IgD-negative memory B cell (primary cell): ENCODE measurements around the gene TGFB2. TPM values are rescaled to one million over a fixed set of nuclear protein-coding genes. Genes with fewer than 3 reads are reported as not detected.
A peak's percentile ranks its signal among the peaks of the same experiment; 100 is the strongest.

ENCODE experiments used
- H3K27ac Mint-ChIP-seq, 3 donors: one replicate each; pipeline ENCODE4 v1.8.0; 2020 to 2022; ENCODE audit warnings: mild to moderate bottlenecking in 3 of 3, mixed read lengths in 3 of 3, moderate library complexity in 1 of 3
- H3K27me3 Mint-ChIP-seq: one replicate; pipeline ENCODE4 v1.8.0; 2021; ENCODE audit warnings: mixed read lengths
- H3K36me3 Mint-ChIP-seq: one replicate; pipeline ENCODE4 v1.8.0; 2020; ENCODE audit warnings: mild to moderate bottlenecking, mixed read lengths
- H3K4me1 Mint-ChIP-seq, 3 donors: one replicate each; pipeline ENCODE4 v1.8.0; 2020 to 2022; ENCODE audit warnings: mixed read lengths in 3 of 3, mild to moderate bottlenecking in 1 of 3
- H3K4me3 Mint-ChIP-seq, 4 donors: one replicate each; pipeline ENCODE4 v1.8.0; 2020 to 2022; ENCODE audit warnings: mild to moderate bottlenecking in 4 of 4, mixed read lengths in 4 of 4, moderate library complexity in 3 of 4
- H3K9me3 Mint-ChIP-seq, 3 donors: one replicate each; pipeline ENCODE4 v1.8.0; 2020 to 2021; ENCODE audit warnings: mixed read lengths in 3 of 3, mild to moderate bottlenecking in 1 of 3
- polyA plus RNA-seq: library from polyadenylated mRNA; unstranded; fragments of 300-500 nt; fragmentation: Illumina TruSeq; gene quantifications from one replicate; pipeline ENCODE4 v1.2.3, GENCODE V29; 2021

The TGFB2 gene
- polyA plus RNA-seq, 1 donor from 2014 or later, result 0.59 TPM

GRCh38 chr1:218459878-218460711, 115.0 kb downstream of the TGFB2 start:
- no peak overlapping the region for H3K4me3 Mint-ChIP-seq
- peaks cover 0 to 8% (median 0%) of the 10 kb centered on the region in 3 donors for H3K4me1 Mint-ChIP-seq
- no peaks in the 10 kb centered on the region for H3K27me3 Mint-ChIP-seq
- H3K27ac Mint-ChIP-seq, result peak overlapping the region in 1 of 3 donors; percentile 17
- no peaks in the 10 kb centered on the region for H3K9me3 Mint-ChIP-seq
- no peaks in the 10 kb centered on the region for H3K36me3 Mint-ChIP-seq

- Mint-ChIP-seq H3K36me3 (no peaks in the 10 kb centered on the region), H3K4me1 (peaks cover 0 to 6% (median 0%) of the 10 kb centered on the region in 3 donors), H3K27ac (no peak overlapping the region), H3K27me3 (peaks cover 2% of the 10 kb centered on the region), H3K4me3 (no peak overlapping the region), H3K9me3 (no peaks in the 10 kb centered on the region)
These were observed 116.2 kb downstream of the TGFB2 start for GRCh38 chr1:218461351-218461750.

GRCh38 chr1:218462116-218462515, 117.0 kb downstream of the TGFB2 start:
- Mint-ChIP-seq H3K27me3 (peaks cover 2% of the 10 kb centered on the region), H3K27ac (no peak overlapping the region), H3K9me3 (no peaks in the 10 kb centered on the region)

GRCh38 chr1:218462587-218462986, 117.5 kb downstream of the TGFB2 start:
- no peak overlapping the region for H3K4me3 Mint-ChIP-seq
- H3K9me3 Mint-ChIP-seq, result no peaks in the 10 kb centered on the region
- H3K27me3 Mint-ChIP-seq, result peaks cover 2% of the 10 kb centered on the region
- H3K36me3 Mint-ChIP-seq, result no peaks in the 10 kb centered on the region
- H3K4me1 Mint-ChIP-seq, result peaks cover 0 to 5% (median 0%) of the 10 kb centered on the region in 3 donors
- H3K27ac Mint-ChIP-seq, result no peak overlapping the region

More at GRCh38 chr1:218462116-218462515, 117.0 kb downstream of the TGFB2 start:
- Mint-ChIP-seq H3K4me1 (peaks cover 0 to 5% (median 0%) of the 10 kb centered on the region in 3 donors), H3K4me3 (no peak overlapping the region), H3K36me3 (no peaks in the 10 kb centered on the region)

- Mint-ChIP-seq H3K27ac (no peak overlapping the region), H3K9me3 (peaks cover 0 to 2% (median 0%) of the 10 kb centered on the region in 3 donors), H3K4me1 (peaks cover 0 to 5% (median 0%) of the 10 kb centered on the region in 3 donors), H3K4me3 (no peak overlapping the region), H3K27me3 (peaks cover 2% of the 10 kb centered on the region), H3K36me3 (no peaks in the 10 kb centered on the region)
These were observed 118.3 kb downstream of the TGFB2 start for GRCh38 chr1:218463194-218464156.

GRCh38 chr1:218464871-218465270, 119.7 kb downstream of the TGFB2 start:
- Mint-ChIP-seq H3K9me3 (peaks cover 0 to 2% (median 0%) of the 10 kb centered on the region in 3 donors), H3K4me3 (no peak overlapping the region), H3K27ac (no peak overlapping the region), H3K27me3 (peaks cover 2% of the 10 kb centered on the region), H3K4me1 (peaks cover 0 to 5% (median 0%) of the 10 kb centered on the region in 3 donors), H3K36me3 (no peaks in the 10 kb centered on the region)

GRCh38 chr1:218466341-218467010, 121.3 kb downstream of the TGFB2 start:
- Mint-ChIP-seq H3K27me3 (peaks cover 2% of the 10 kb centered on the region), H3K36me3 (no peaks in the 10 kb centered on the region), H3K4me1 (no peaks in the 10 kb centered on the region), H3K9me3 (peaks cover 0 to 2% (median 0%) of the 10 kb centered on the region in 3 donors), H3K4me3 (no peak overlapping the region), H3K27ac (no peak overlapping the region)

GRCh38 chr1:218467101-218468072, 122.3 kb downstream of the TGFB2 start:
- no peaks in the 10 kb centered on the region for H3K4me1 Mint-ChIP-seq
- H3K4me3 Mint-ChIP-seq, result no peak overlapping the region
- H3K27me3 Mint-ChIP-seq, result peaks cover 2% of the 10 kb centered on the region
- peaks cover 0 to 2% (median 0%) of the 10 kb centered on the region in 3 donors for H3K9me3 Mint-ChIP-seq
- H3K27ac Mint-ChIP-seq, result no peak overlapping the region
- no peaks in the 10 kb centered on the region for H3K36me3 Mint-ChIP-seq

- H3K4me3 Mint-ChIP-seq, result no peak overlapping the region
- H3K27ac Mint-ChIP-seq, result no peak overlapping the region
- H3K27me3 Mint-ChIP-seq, result peaks cover 2% of the 10 kb centered on the region
- H3K4me1 Mint-ChIP-seq, result peaks cover 7 to 8% (median 8%) of the 10 kb centered on the region in 3 donors
- peaks cover 0 to 2% (median 0%) of the 10 kb centered on the region in 3 donors for H3K9me3 Mint-ChIP-seq
- H3K36me3 Mint-ChIP-seq, result no peaks in the 10 kb centered on the region
These were observed 123.6 kb downstream of the TGFB2 start for GRCh38 chr1:218468711-218469110.

- Mint-ChIP-seq H3K27me3 (peaks cover 2% of the 10 kb centered on the region), H3K27ac (peak overlapping the region in 1 of 3 donors; percentile 82), H3K36me3 (no peaks in the 10 kb centered on the region), H3K4me3 (peak overlapping the region in 2 of 4 donors; percentile 0 to 63), H3K4me1 (peaks cover 14 to 17% (median 15%) of the 10 kb centered on the region in 3 donors), H3K9me3 (no peaks in the 10 kb centered on the region)
These were observed 127.7 kb downstream of the TGFB2 start for GRCh38 chr1:218472885-218473284.

- Mint-ChIP-seq H3K9me3 (no peaks in the 10 kb centered on the region), H3K27ac (peak overlapping the region in 1 of 3 donors; percentile 82), H3K27me3 (peaks cover 2% of the 10 kb centered on the region), H3K36me3 (no peaks in the 10 kb centered on the region), H3K4me1 (peaks cover 14 to 17% (median 15%) of the 10 kb centered on the region in 3 donors), H3K4me3 (peak overlapping the region in 1 of 4 donors; percentile 0)
These were observed 128.4 kb downstream of the TGFB2 start for GRCh38 chr1:218473522-218473921.

GRCh38 chr1:218474128-218474527, 129.0 kb downstream of the TGFB2 start:
- Mint-ChIP-seq H3K9me3 (peaks cover 0 to under 1% (median 0%) of the 10 kb centered on the region in 3 donors), H3K27ac (peak overlapping the region in 1 of 3 donors; percentile 7), H3K27me3 (peaks cover 2% of the 10 kb centered on the region), H3K36me3 (no peaks in the 10 kb centered on the region), H3K4me1 (peaks cover 14 to 17% (median 15%) of the 10 kb centered on the region in 3 donors), H3K4me3 (peak overlapping the region in 3 of 4 donors; percentile 9 to 74 (median 39))

GRCh38 chr1:218475275-218475674, 130.1 kb downstream of the TGFB2 start:
- Mint-ChIP-seq H3K27ac (no peak overlapping the region), H3K27me3 (peaks cover 2% of the 10 kb centered on the region)

More at GRCh38 chr1:218475275-218475674, 130.1 kb downstream of the TGFB2 start:
- H3K9me3 Mint-ChIP-seq, result peaks cover 0 to 2% (median 0%) of the 10 kb centered on the region in 3 donors
- H3K4me3 Mint-ChIP-seq, result no peak overlapping the region
- H3K4me1 Mint-ChIP-seq, result peaks cover 14 to 17% (median 15%) of the 10 kb centered on the region in 3 donors
- no peaks in the 10 kb centered on the region for H3K36me3 Mint-ChIP-seq
